NCI-H524 (cell line): ENCODE data around the gene CCNE1.

Experiments used
- DNase-seq, 2 experiments: peaks; one replicate each; lab custom pipeline; 2025; lab: John Stamatoyannopoulos, UW

The CCNE1 gene

GRCh38 chr19:29844891-29845573 is 33.2 kb downstream of the CCNE1 start:
- peak; percentile 77 to 91 for DNase-seq

- peak in 1 of 2 experiments; percentile 54 for DNase-seq
Observed at GRCh38 chr19:29845574-29846176, 33.9 kb downstream of the CCNE1 start.

- no peak for DNase-seq
Observed at GRCh38 chr19:29849208-29849607, 37.4 kb downstream of the CCNE1 start.

GRCh38 chr19:29850482-29850881 is 38.7 kb downstream of the CCNE1 start:
- no peak for DNase-seq

GRCh38 chr19:29851769-29852521 is 40.2 kb downstream of the CCNE1 start:
- no peak for DNase-seq

- no peak for DNase-seq
Observed at GRCh38 chr19:29854033-29854432, 42.2 kb downstream of the CCNE1 start.

- no peak for DNase-seq
Observed at GRCh38 chr19:29855087-29855486, 43.3 kb downstream of the CCNE1 start.

GRCh38 chr19:29855741-29856500 is 44.1 kb downstream of the CCNE1 start:
- DNase-seq: peak in 1 of 2 experiments; percentile 61

GRCh38 chr19:29858000-29858596 is 46.3 kb downstream of the CCNE1 start:
- peak in 1 of 2 experiments; percentile 11 for DNase-seq

- no peak for DNase-seq
Observed at GRCh38 chr19:29858621-29859020, 46.8 kb downstream of the CCNE1 start.

- peak in 1 of 2 experiments; percentile 23 for DNase-seq
Observed at GRCh38 chr19:29860492-29860891, 48.7 kb downstream of the CCNE1 start.

- DNase-seq: no peak
Observed at GRCh38 chr19:29861574-29861973, 49.8 kb downstream of the CCNE1 start.

- DNase-seq: no peak
Observed at GRCh38 chr19:29866011-29866410, 54.2 kb downstream of the CCNE1 start.

GRCh38 chr19:29867984-29868383 is 56.2 kb downstream of the CCNE1 start:
- DNase-seq: no peak

- no peak for DNase-seq
Observed at GRCh38 chr19:29871143-29871542, 59.4 kb downstream of the CCNE1 start.

- peak in 1 of 2 experiments; percentile 38 for DNase-seq
Observed at GRCh38 chr19:29872224-29872731, 60.5 kb downstream of the CCNE1 start.

- peak; percentile 16 to 46 for DNase-seq
Observed at GRCh38 chr19:29873024-29873800, 61.4 kb downstream of the CCNE1 start.
